OCI-LY1 (cell line): Measurements from ENCODE around the gene MXRA8.

Experiments used
- CTCF ChIP-seq: fragments of 200-600 bp; sonication (generic), shearing (Covaris generic); IDR thresholded peaks from 2 replicates; pipeline ENCODE4 v1.5.1; 2017; ENCODE audit warnings: mild to moderate bottlenecking, antibody characterized with exemption, low read length, moderate library complexity, mixed read lengths
- EZH2 ChIP-seq: fragments of 200-600 bp; sonication (generic), shearing (Covaris generic); IDR thresholded peaks from 2 replicates; pipeline ENCODE4 v1.8.0; 2017; ENCODE audit warnings: borderline replicate concordance, mixed run types, mild to moderate bottlenecking, antibody characterized with exemption, low read length, moderate library complexity, mixed read lengths

- TF ChIP-seq CTCF (no peak), EZH2 (no peak)
Measured at GRCh38 chr1:1356796-1357401, 1.5 kb downstream of the MXRA8 start.
